GM12878 (cell line): Measurements from ENCODE around the gene KRTAP6-3. TPM values are rescaled to one million over a fixed set of nuclear protein-coding genes. Genes with fewer than 3 reads are reported as not detected.

Experiments
- ATAC-seq: fragments of 200-7000 bp; cut with Tn5 transposase; 3 replicates; pipeline ENCODE4 v1.9.1; 2020; ENCODE audit warnings: mild to moderate bottlenecking, moderate library complexity
- BruUV-seq: library from RNA; stranded (reverse); fragments of 400-500 nt; replicated peaks from 2 replicates; lab custom pipeline; 2021; lab: Mats Ljungman, UMichigan
- CTCF ChIA-PET: fragments of 300-600 bp; sonication (Branson Sonifier 250); formaldehyde crosslinking; extraction: SDS; loops from one replicate; lab custom pipeline; 2021; ENCODE audit warnings: inconsistent platforms; lab: Yijun Ruan, JAX
- POLR2A ChIA-PET: fragments of 350-600 bp; formaldehyde crosslinking; extraction: SDS; loops from one replicate; lab custom pipeline; 2021; ENCODE audit warnings: inconsistent platforms; lab: Charles Lee
- RAD21 ChIA-PET: fragments of 300-600 bp; sonication (Branson Sonifier 250); formaldehyde crosslinking; loops from one replicate; lab custom pipeline; 2023; ENCODE audit warnings: antibody characterized with exemption; ENCODE audit not compliant: unreplicated experiment; lab: Charles Lee
- SMC1A ChIA-PET: fragments of 300-600 bp; sonication (Branson Sonifier 250); formaldehyde crosslinking; loops from one replicate; lab custom pipeline; 2023; ENCODE audit not compliant: unreplicated experiment, uncharacterized antibody; lab: Charles Lee
- DNase-seq: peaks from one replicate; pipeline ENCODE4 v3.0.0-alpha.2; 2011; ENCODE audit warnings: low read depth, low spot score
- FAIRE-seq: peaks from 3 replicates; lab custom pipeline; 2011; peaks lifted over from hg19 to GRCh38; lab: Jason Lieb, UNC
- H2AFZ ChIP-seq: 2 replicates; pipeline ENCODE4 v1.6.0; 2011; ENCODE audit warnings: low read depth, low read length, control low read depth; ENCODE audit not compliant: control insufficient read depth
- H3K27ac ChIP-seq: 2 replicates; pipeline ENCODE4 v1.5.1; 2011; ENCODE audit warnings: control low read depth; ENCODE audit not compliant: control insufficient read depth, insufficient read depth
- H3K27me3 ChIP-seq, 2 experiments: replicated peaks in 1 of 2; 2 replicates each; pipeline versions ENCODE4 v1.6.0 to v1.6.1; 2011; ENCODE audit warnings: low read length in 1 of 2; ENCODE audit not compliant: control insufficient read depth in 2 of 2, insufficient read depth in 2 of 2
- H3K36me3 ChIP-seq, 2 experiments: 2 replicates each; pipeline ENCODE4 v1.5.1; 2011; ENCODE audit warnings: low read length in 1 of 2; ENCODE audit not compliant: control insufficient read depth in 2 of 2, insufficient read depth in 2 of 2
- H3K4me1 ChIP-seq: 2 replicates; pipeline ENCODE4 v1.6.1; 2011; ENCODE audit warnings: mild to moderate bottlenecking, low read length, moderate library complexity, mixed read lengths; ENCODE audit not compliant: control insufficient read depth, insufficient read depth
- H3K4me2 ChIP-seq: 2 replicates; pipeline ENCODE4 v1.6.0; 2011; ENCODE audit warnings: control low read depth; ENCODE audit not compliant: control insufficient read depth, insufficient read depth
- H3K4me3 ChIP-seq: fragments of 200-600 bp; sonication (generic); 2 replicates; pipeline ENCODE4 v1.5.1; 2016
- H3K79me2 ChIP-seq: 2 replicates; pipeline ENCODE4 v1.6.0; 2011; ENCODE audit warnings: low read length; ENCODE audit not compliant: control insufficient read depth, insufficient read depth
- H3K9ac ChIP-seq: 2 replicates; pipeline ENCODE4 v1.8.0; 2011; ENCODE audit warnings: low read length, control low read depth, mixed read lengths; ENCODE audit not compliant: control insufficient read depth, insufficient read depth
- H3K9me3 ChIP-seq: replicated peaks from 3 replicates; pipeline ENCODE4 v1.5.1; 2011; ENCODE audit warnings: mild to moderate bottlenecking, low read length; ENCODE audit not compliant: control insufficient read depth, insufficient read depth
- H4K20me1 ChIP-seq: 2 replicates; pipeline ENCODE4 v1.6.0; 2011; ENCODE audit not compliant: control insufficient read depth, insufficient read depth
- BRCA1 ChIP-seq: IDR thresholded peaks from 2 replicates; pipeline ENCODE4 v1.6.1; 2011; ENCODE audit warnings: low read depth, low read length, improper control_type of control experiment
- EGR1 ChIP-seq, 2 experiments: IDR thresholded peaks; 1 replicate in 1 of 2; 2 replicates in 1 of 2; pipeline ENCODE4 v1.6.1; 2011 to 2012; ENCODE audit warnings: low read depth in 2 of 2, low read length in 2 of 2, borderline replicate concordance in 1 of 2, mild to moderate bottlenecking in 1 of 2, moderate library complexity in 1 of 2
- KAT2A ChIP-seq: conservative IDR thresholded peaks from 2 replicates; pipeline ENCODE4 v1.6.1; 2011; ENCODE audit warnings: low read depth, low read length; ENCODE audit not compliant: control insufficient read depth
- MTA3 ChIP-seq: IDR thresholded peaks from 2 replicates; pipeline ENCODE4 v1.6.1; 2012; ENCODE audit warnings: low read length, inconsistent platforms, borderline replicate concordance
- ZBTB4 ChIP-seq: fragments of 450-650 bp; formaldehyde crosslinking; IDR thresholded peaks from 2 replicates; pipeline ENCODE4 v1.4.0; 2022; ENCODE audit warnings: mild to moderate bottlenecking, moderate library complexity
- ZBTB40 ChIP-seq: fragments of 450-650 bp; IDR thresholded peaks from 2 replicates; pipeline ENCODE4 v1.6.1; 2016; ENCODE audit warnings: mild to moderate bottlenecking, moderate library complexity, borderline replicate concordance
- WGBS: methylation state at CpG from one replicate; pipeline ENCODE4 v1.1.6; 2016; ENCODE audit warnings: low lambda C conversion rate; ENCODE audit not compliant: insufficient replicate concordance, insufficient coverage; ENCODE audit errors: missing lambda C conversion rate; 5-methylcytosine and 5-hydroxymethylcytosine counted together
- in situ Hi-C: fragments of 300-500 bp; cut with MboI; formaldehyde crosslinking; loops from 9 replicates; pipeline ENCODE4 v1.14.3; 2018; ENCODE audit warnings: mixed read lengths
- intact Hi-C: fragments of 100-400 bp; cut with micrococcal nuclease; formaldehyde crosslinking; loops from one replicate; pipeline ENCODE4 v1.14.2; 2022; ENCODE audit not compliant: unreplicated experiment
- polyA plus RNA-seq, 11 experiments: library from polyadenylated mRNA; depleted of rRNA in 4 of 11; unstranded in 6 of 11; stranded (reverse) in 5 of 11; fragments of >200 nt; fragmentation: Nextera tagmentation in 4 of 11; fragmentation: Illumina TruSeq in 1 of 11; extraction: Ambion mirVana in 4 of 11; extraction: Trizol in 1 of 11; gene quantifications; 1 replicate in 1 of 11; 2 replicates in 10 of 11; pipeline versions ENCODE4 v1.2.1 to v1.2.3, GENCODE V29; 2011 to 2016; ENCODE audit warnings: inconsistent platforms in 2 of 11, missing spikeins in 2 of 11, low read depth in 1 of 11
- total RNA-seq, 4 experiments: library from RNA; depleted of rRNA in 3 of 4; stranded (reverse); fragments of >200 nt in 3 of 4; fragmentation: Illumina TruSeq in 1 of 4; extraction: Trizol in 1 of 4; gene quantifications; 2 replicates each; pipeline versions ENCODE4 v1.2.1 to v1.2.3, GENCODE V29; 2013 to 2021

KRTAP6-3 gene
- total and polyA plus RNA-seq, 10 of the 15 experiments (the other 5 are each of a cell fraction or from before 2014, with no cell fraction given) = not detected

- Histone ChIP-seq H2AFZ (no peak overlapping the region), H3K4me1 (no peaks in the 10 kb centered on the region), H3K36me3 (no peaks in the 10 kb centered on the region), H4K20me1 (no peaks in the 10 kb centered on the region), H3K27me3 (no peaks in the 10 kb centered on the region), H3K4me2 (no peak overlapping the region), H3K4me3 (no peak overlapping the region), H3K9me3 (no peaks in the 10 kb centered on the region), H3K79me2 (no peaks in the 10 kb centered on the region), H3K27ac (no peak overlapping the region), H3K9ac (no peak overlapping the region)
- no TSS peak for BruUV-seq
- FAIRE-seq (no peak), ATAC-seq (peak; percentile 77), DNase-seq (no peak)
- ChIA-PET SMC1A (no interaction called here), POLR2A (interaction anchor here (0.6 kb wide), 1 partner anchor 18 kb away, joined by 3 read pairs; no protein-coding TSS in a partner anchor), RAD21 (no interaction called here), CTCF (interaction anchor here (1.6 kb wide), 1 partner anchor 116 kb away, joined by 3 read pairs; no protein-coding TSS in a partner anchor)
- in situ Hi-C loops (no loop called here), intact Hi-C loops (no loop called here)
- no peak for TF ChIP-seq ZBTB4 (CRISPR knock-in tag)
These were observed 23.0 kb downstream of the KRTAP6-3 start for GRCh38 chr21:30615199-30615598.

- no peak for FAIRE-seq
- Histone ChIP-seq H2AFZ (no peak within 1 kb of the TSS), H3K27me3 (no peaks in the 10 kb centered on the region), H4K20me1 (no peaks in the 10 kb centered on the region), H3K4me3 (no peak within 1 kb of the TSS), H3K9ac (no peak within 1 kb of the TSS), H3K79me2 (no peaks in the 10 kb centered on the region), H3K27ac (no peak within 1 kb of the TSS), H3K4me2 (no peak within 1 kb of the TSS), H3K9me3 (no peaks in the 10 kb centered on the region), H3K4me1 (no peaks in the 10 kb centered on the region), H3K36me3 (no peaks in the 10 kb centered on the region)
- no peak for DNase-seq
- ChIA-PET RAD21 (no interaction called here), CTCF (interaction anchor here (1.6 kb wide), 1 partner anchor 115 kb away, joined by 3 read pairs; no protein-coding TSS in a partner anchor), SMC1A (no interaction called here), POLR2A (no interaction called here)
- ATAC-seq = no peak
- intact Hi-C loops (no loop called here), in situ Hi-C loops (no loop called here)
- no TSS peak for BruUV-seq
- WGBS = 95% methylated on average over 2 of the region's 2 CpGs
- TF ChIP-seq BRCA1 (no peak), MTA3 (no peak), KAT2A (no peak), EGR1 (IDR thresholded peaks at IDR 0.05; ENCODE audit: borderline replicate concordance in 1 of 2, low read depth in 2 of 2, low read length in 2 of 2) (no peak), ZBTB40 (no peak)
These were observed 23.9 kb downstream of the KRTAP6-3 start, which contains the start of gene KRTAP20-1 for GRCh38 chr21:30616125-30616524. TSS of gene KRTAP20-1 (plus strand) at chr21:30616425. CDS start at chr21:30616455, 30 bp downstream.
